Astrocyte (in vitro differentiated cells and primary cell): ENCODE measurements around the gene ERI2. TPM values are rescaled to one million over a fixed set of nuclear protein-coding genes. Genes with fewer than 3 reads are reported as not detected.

Experiments
- DNase-seq: peaks from one replicate; pipeline ENCODE4 v3.0.0-alpha.2; 2010; ENCODE audit warnings: low read depth
- FAIRE-seq: peaks from 2 replicates; lab custom pipeline; 2011; peaks lifted over from hg19 to GRCh38; lab: Jason Lieb, UNC
- H2AFZ ChIP-seq: 2 replicates; pipeline ENCODE4 v1.6.0; 2012; ENCODE audit warnings: low read depth, low read length, inconsistent platforms
- H3K27ac ChIP-seq: 2 replicates; pipeline ENCODE4 v1.5.1; 2011; ENCODE audit warnings: low read depth, low read length, inconsistent platforms
- H3K27me3 ChIP-seq: 2 replicates; pipeline ENCODE4 v1.6.0; 2011; ENCODE audit warnings: low read length, inconsistent platforms; ENCODE audit not compliant: insufficient read depth
- H3K36me3 ChIP-seq: 2 replicates; pipeline ENCODE4 v1.5.1; 2011; ENCODE audit warnings: low read length, inconsistent platforms; ENCODE audit not compliant: insufficient read depth
- H3K4me1 ChIP-seq: 2 replicates; pipeline ENCODE4 v1.5.1; 2011; ENCODE audit warnings: low read length, inconsistent platforms; ENCODE audit not compliant: insufficient read depth
- H3K4me2 ChIP-seq: 2 replicates; pipeline ENCODE4 v1.6.0; 2012; ENCODE audit warnings: low read length, inconsistent platforms
- H3K4me3 ChIP-seq: 2 replicates; pipeline ENCODE4 v1.5.1; 2011; ENCODE audit warnings: low read depth, mild to moderate bottlenecking, low read length, inconsistent platforms; ENCODE audit not compliant: insufficient read depth
- H3K79me2 ChIP-seq: 2 replicates; pipeline ENCODE4 v1.6.0; 2012; ENCODE audit warnings: mild to moderate bottlenecking, low read length, inconsistent platforms; ENCODE audit not compliant: insufficient read depth
- H3K9ac ChIP-seq: 2 replicates; pipeline ENCODE4 v1.6.0; 2012; ENCODE audit warnings: mild to moderate bottlenecking, low read length, inconsistent platforms
- H3K9me3 ChIP-seq: 2 replicates; pipeline ENCODE4 v1.5.1; 2012; ENCODE audit warnings: low read depth, mild to moderate bottlenecking, low read length, inconsistent platforms; ENCODE audit not compliant: insufficient read depth
- H4K20me1 ChIP-seq: 2 replicates; pipeline ENCODE4 v1.6.0; 2012; ENCODE audit warnings: low read length, inconsistent platforms; ENCODE audit not compliant: insufficient read depth
- H3K27ac Mint-ChIP-seq: one replicate; pipeline ENCODE4 v1.8.0; 2021; ENCODE audit warnings: mild to moderate bottlenecking, mixed read lengths; ENCODE audit not compliant: unreplicated experiment
- H3K27me3 Mint-ChIP-seq: one replicate; pipeline ENCODE4 v1.8.0; 2021; ENCODE audit warnings: low read depth, mixed read lengths; ENCODE audit not compliant: unreplicated experiment
- H3K36me3 Mint-ChIP-seq: one replicate; pipeline ENCODE4 v1.8.0; 2021; ENCODE audit warnings: low read depth, mixed read lengths; ENCODE audit not compliant: unreplicated experiment
- H3K4me1 Mint-ChIP-seq: one replicate; pipeline ENCODE4 v1.8.0; 2021; ENCODE audit warnings: low read depth, mixed read lengths; ENCODE audit not compliant: unreplicated experiment
- H3K4me3 Mint-ChIP-seq: one replicate; pipeline ENCODE4 v1.8.0; 2021; ENCODE audit warnings: mild to moderate bottlenecking, moderate library complexity, mixed read lengths; ENCODE audit not compliant: unreplicated experiment
- H3K9me3 Mint-ChIP-seq: one replicate; pipeline ENCODE4 v1.8.0; 2021; ENCODE audit warnings: mild to moderate bottlenecking, mixed read lengths; ENCODE audit not compliant: unreplicated experiment
- EZH2 ChIP-seq: IDR thresholded peaks from 2 replicates; pipeline ENCODE4 v1.6.1; 2012; ENCODE audit warnings: mild to moderate bottlenecking, low read length, inconsistent platforms; ENCODE audit not compliant: insufficient read depth
- total RNA-seq: library from RNA; stranded (reverse); gene quantifications from 2 replicates; pipeline ENCODE4 v1.2.1, GENCODE V29; 2021
- TF ChIP-seq, protein P1 (sequence below): IDR thresholded peaks from 2 replicates; pipeline ENCODE4 v1.5.1; 2011; ENCODE audit warnings: low read depth, mild to moderate bottlenecking, inconsistent platforms, low read length, moderate library complexity; ENCODE audit not compliant: insufficient read depth

Gene ERI2
- total RNA-seq, 1 donor from 2014 or later, result 12.9 TPM

DNA sequence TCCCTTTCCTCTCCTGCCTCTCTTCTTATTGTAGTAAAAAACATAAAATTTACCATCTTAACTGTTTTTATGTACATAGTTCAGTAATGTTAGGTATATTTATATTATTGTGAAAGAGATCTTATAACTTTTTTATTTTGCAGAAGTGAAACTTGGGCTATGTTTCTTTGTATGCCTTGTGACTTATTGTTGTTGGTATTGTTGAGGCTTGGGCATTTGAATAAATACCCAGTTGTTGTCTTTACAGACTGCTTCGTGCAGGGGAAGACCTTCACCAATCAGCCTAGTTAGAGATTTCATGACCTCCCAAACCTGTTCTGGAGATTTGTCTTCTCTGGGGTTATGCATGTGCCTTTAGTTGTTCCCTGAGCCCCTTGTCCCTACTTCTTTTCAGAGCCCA is 32.0 kb upstream of the ERI2 start:
- Histone ChIP-seq H3K4me3 (no peak overlapping the region), H3K9me3 (no peaks in the 10 kb centered on the region), H3K9ac (no peak overlapping the region), H3K36me3 (no peaks in the 10 kb centered on the region), H3K79me2 (no peaks in the 10 kb centered on the region), H4K20me1 (no peaks in the 10 kb centered on the region), H3K4me1 (no peaks in the 10 kb centered on the region), H2AFZ (no peak overlapping the region), H3K4me2 (no peak overlapping the region), H3K27me3 (no peaks in the 10 kb centered on the region), H3K27ac (no peak overlapping the region)
- Mint-ChIP-seq H3K4me3 (no peak overlapping the region), H3K27me3 (no peaks in the 10 kb centered on the region), H3K4me1 (no peaks in the 10 kb centered on the region), H3K27ac (no peak overlapping the region), H3K36me3 (peaks cover 5% of the 10 kb centered on the region), H3K9me3 (peaks cover 5% of the 10 kb centered on the region)
- FAIRE-seq (no peak), DNase-seq (no peak)
- TF ChIP-seq, protein P1, sequence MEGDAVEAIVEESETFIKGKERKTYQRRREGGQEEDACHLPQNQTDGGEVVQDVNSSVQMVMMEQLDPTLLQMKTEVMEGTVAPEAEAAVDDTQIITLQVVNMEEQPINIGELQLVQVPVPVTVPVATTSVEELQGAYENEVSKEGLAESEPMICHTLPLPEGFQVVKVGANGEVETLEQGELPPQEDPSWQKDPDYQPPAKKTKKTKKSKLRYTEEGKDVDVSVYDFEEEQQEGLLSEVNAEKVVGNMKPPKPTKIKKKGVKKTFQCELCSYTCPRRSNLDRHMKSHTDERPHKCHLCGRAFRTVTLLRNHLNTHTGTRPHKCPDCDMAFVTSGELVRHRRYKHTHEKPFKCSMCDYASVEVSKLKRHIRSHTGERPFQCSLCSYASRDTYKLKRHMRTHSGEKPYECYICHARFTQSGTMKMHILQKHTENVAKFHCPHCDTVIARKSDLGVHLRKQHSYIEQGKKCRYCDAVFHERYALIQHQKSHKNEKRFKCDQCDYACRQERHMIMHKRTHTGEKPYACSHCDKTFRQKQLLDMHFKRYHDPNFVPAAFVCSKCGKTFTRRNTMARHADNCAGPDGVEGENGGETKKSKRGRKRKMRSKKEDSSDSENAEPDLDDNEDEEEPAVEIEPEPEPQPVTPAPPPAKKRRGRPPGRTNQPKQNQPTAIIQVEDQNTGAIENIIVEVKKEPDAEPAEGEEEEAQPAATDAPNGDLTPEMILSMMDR, result no peak
- no peak for TF ChIP-seq EZH2

DNA sequence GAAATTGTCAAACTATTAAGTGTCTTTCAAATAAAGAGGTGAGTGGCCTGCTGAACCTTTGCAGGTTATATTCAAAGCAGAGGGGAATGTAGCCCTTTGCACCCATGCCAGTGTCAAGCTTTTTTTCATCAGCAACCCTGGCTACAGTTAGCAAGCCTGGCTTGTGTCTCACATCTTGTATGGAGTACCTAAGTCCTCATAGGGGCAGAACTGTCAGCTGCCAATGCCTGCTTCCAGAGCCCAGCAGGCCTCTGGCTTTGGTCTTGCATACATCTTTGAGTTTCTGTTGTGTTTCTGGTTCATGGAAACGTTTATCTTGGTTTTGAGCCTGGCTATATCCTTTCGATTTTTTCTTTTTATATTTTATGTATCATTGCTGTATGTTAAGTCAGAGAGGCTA is 26.8 kb upstream of the ERI2 start:
- no peak overlapping the region for H3K9ac ChIP-seq
- H3K36me3 ChIP-seq, result peaks cover under 1% of the 10 kb centered on the region
- no peak overlapping the region for H3K4me2 ChIP-seq
- Mint-ChIP-seq H3K27me3 (no peaks in the 10 kb centered on the region), H3K36me3 (peaks cover 5% of the 10 kb centered on the region), H3K9me3 (peaks cover 5% of the 10 kb centered on the region), H3K4me3 (no peak overlapping the region), H3K4me1 (no peaks in the 10 kb centered on the region), H3K27ac (no peak overlapping the region)
- no peak overlapping the region for H3K27ac ChIP-seq
- no peaks in the 10 kb centered on the region for H3K4me1 ChIP-seq
- no peaks in the 10 kb centered on the region for H4K20me1 ChIP-seq
- no peak overlapping the region for H3K4me3 ChIP-seq
- no peak for DNase-seq
- H3K79me2 ChIP-seq, result no peaks in the 10 kb centered on the region
- H3K27me3 ChIP-seq, result no peaks in the 10 kb centered on the region
- TF ChIP-seq, protein P1, result no peak
- TF ChIP-seq EZH2, result no peak
- no peak for FAIRE-seq
- no peaks in the 10 kb centered on the region for H3K9me3 ChIP-seq
- no peak overlapping the region for H2AFZ ChIP-seq

DNA sequence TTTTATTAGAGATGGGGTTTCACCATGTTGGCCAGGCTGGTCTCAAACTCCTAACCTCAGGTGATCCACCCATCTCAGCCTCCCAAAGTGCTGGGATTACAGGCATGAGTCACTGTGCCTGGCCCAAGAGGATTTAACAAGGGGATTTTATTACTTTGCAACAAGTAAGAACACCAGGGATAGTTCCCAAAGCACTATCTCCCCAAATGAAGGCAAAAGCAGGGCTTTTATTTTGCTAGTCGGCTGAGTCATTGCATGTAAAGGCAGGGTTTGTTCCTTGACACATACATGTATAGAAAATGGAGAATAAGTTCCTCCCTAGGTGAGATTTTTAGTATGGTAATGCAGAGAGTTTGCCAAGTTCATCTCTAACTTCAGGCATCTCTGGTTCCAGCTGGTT is 24.1 kb upstream of the ERI2 start:
- Mint-ChIP-seq H3K4me3 (no peak overlapping the region), H3K4me1 (no peaks in the 10 kb centered on the region), H3K9me3 (no peaks in the 10 kb centered on the region), H3K36me3 (no peaks in the 10 kb centered on the region), H3K27me3 (no peaks in the 10 kb centered on the region), H3K27ac (no peak overlapping the region)
- peaks cover 18% of the 10 kb centered on the region for H3K36me3 ChIP-seq
- no peaks in the 10 kb centered on the region for H3K79me2 ChIP-seq
- H3K9me3 ChIP-seq, result no peaks in the 10 kb centered on the region
- no peak overlapping the region for H3K9ac ChIP-seq
- DNase-seq, result no peak
- FAIRE-seq, result no peak
- TF ChIP-seq, protein P1, result no peak
- no peak for TF ChIP-seq EZH2
- no peaks in the 10 kb centered on the region for H4K20me1 ChIP-seq
- no peaks in the 10 kb centered on the region for H3K4me1 ChIP-seq
- H3K4me2 ChIP-seq, result no peak overlapping the region
- no peaks in the 10 kb centered on the region for H3K27me3 ChIP-seq
- no peak overlapping the region for H3K27ac ChIP-seq
- no peak overlapping the region for H3K4me3 ChIP-seq
- H2AFZ ChIP-seq, result no peak overlapping the region
